Cardiac muscle cell (in vitro differentiated cells and primary cell): ENCODE data around the gene ZNF276. TPM values are rescaled to one million over a fixed set of nuclear protein-coding genes. Genes with fewer than 3 reads are reported as not detected.
A peak's percentile ranks its signal among the peaks of the same experiment; 100 is the strongest.
"Not testable (repeated sequence)": the region's sequence is repeated elsewhere in the genome, so short reads cannot be mapped to it uniquely, and the experiment has no call there.

ENCODE experiments used
- DNase-seq, 2 donors: peaks; one replicate each; pipeline versions ENCODE4 v3.0.0 to v3.0.0-alpha.2; 2010 to 2017; ENCODE audit warnings: low read depth in 1 of 2, low spot score in 1 of 2
- H3K27ac ChIP-seq: fragments of 200-600 bp; sonication (generic); 2 replicates; pipeline ENCODE4 v1.5.1; 2016
- H3K27me3 ChIP-seq: fragments of 200-600 bp; sonication (generic); 2 replicates; pipeline ENCODE4 v1.6.0; 2016; ENCODE audit warnings: control low read depth
- H3K36me3 ChIP-seq: fragments of 200-600 bp; sonication (generic); 2 replicates; pipeline ENCODE4 v1.5.1; 2016; ENCODE audit warnings: control low read depth
- H3K4me1 ChIP-seq: fragments of 200-600 bp; sonication (generic); 2 replicates; pipeline ENCODE4 v1.8.1; 2017; ENCODE audit warnings: low read depth, mild to moderate bottlenecking, mixed run types
- H3K4me3 ChIP-seq: fragments of 200-600 bp; sonication (generic); 2 replicates; pipeline ENCODE4 v1.5.1; 2016; ENCODE audit warnings: mild to moderate bottlenecking
- H3K9me3 ChIP-seq: fragments of 200-600 bp; sonication (generic); 2 replicates; pipeline ENCODE4 v1.5.1; 2017; ENCODE audit warnings: low read depth, mild to moderate bottlenecking, control low read depth
- CTCF ChIP-seq: IDR thresholded peaks from 2 replicates; pipeline ENCODE4 v1.5.1; 2012; ENCODE audit warnings: low read depth, mild to moderate bottlenecking, low read length
- polyA plus RNA-seq: library from polyadenylated mRNA; unstranded; fragments of >200 nt; fragmentation: Nextera tagmentation; extraction: Ambion mirVana; gene quantifications from 2 replicates; pipeline ENCODE4 v1.2.1, GENCODE V29; 2016
- total RNA-seq: library from RNA; depleted of rRNA; stranded (reverse); fragments of >200 nt; gene quantifications from 2 replicates; pipeline ENCODE4 v1.2.3, GENCODE V29; 2016

ZNF276 gene
- total and polyA plus RNA-seq, 2 experiments from 2014 or later: 16.2 to 43.2 TPM

GRCh38 chr16:89686520-89687091 lies 34.7 kb upstream of the ZNF276 start, which contains the start of gene CDK10:
TSS of gene CDK10 (plus strand) at chr16:89686689. CDS start at chr16:89686711, 22 bp downstream.
- H3K27ac ChIP-seq: peak within 1 kb of the TSS; percentile 80
- no peak for TF ChIP-seq CTCF

GRCh38 chr16:89687092-89687940 lies 34.0 kb upstream of the ZNF276 start:
- TF ChIP-seq CTCF: no peak
- peak overlapping the region; percentile 80 for H3K27ac ChIP-seq
- H3K36me3 ChIP-seq: peaks cover 2% of the 10 kb centered on the region
- H3K4me1 ChIP-seq: peaks cover 7% of the 10 kb centered on the region
- no peaks in the 10 kb centered on the region for H3K9me3 ChIP-seq
- peak in 1 of 2 donors; percentile 28 for DNase-seq
- H3K4me3 ChIP-seq: peak overlapping the region; percentile 83
- H3K27me3 ChIP-seq: no peaks in the 10 kb centered on the region

More at GRCh38 chr16:89686520-89687091, 34.7 kb upstream of the ZNF276 start, which contains the start of gene CDK10:
- H3K4me1 ChIP-seq: peaks cover 7% of the 10 kb centered on the region
- H3K4me3 ChIP-seq: peak within 1 kb of the TSS; percentile 83
- peak; percentile 91 to 93 for DNase-seq
- no peaks in the 10 kb centered on the region for H3K27me3 ChIP-seq
- H3K36me3 ChIP-seq: no peaks in the 10 kb centered on the region
- no peaks in the 10 kb centered on the region for H3K9me3 ChIP-seq

GRCh38 chr16:89688395-89688794 lies 32.9 kb upstream of the ZNF276 start:
- Histone ChIP-seq H3K27me3 (no peaks in the 10 kb centered on the region), H3K4me3 (no peak overlapping the region), H3K4me1 (peaks cover 7% of the 10 kb centered on the region), H3K36me3 (peaks cover 5% of the 10 kb centered on the region), H3K27ac (no peak overlapping the region), H3K9me3 (no peaks in the 10 kb centered on the region)
- DNase-seq: no peak
- no peak for TF ChIP-seq CTCF

- Histone ChIP-seq H3K36me3 (peaks cover 8% of the 10 kb centered on the region), H3K4me1 (peaks cover 7% of the 10 kb centered on the region)
Measured at GRCh38 chr16:89689142-89689541, 32.2 kb upstream of the ZNF276 start.

GRCh38 chr16:89689621-89690020 lies 31.7 kb upstream of the ZNF276 start:
- H3K4me1 ChIP-seq, DNase-seq, H3K27me3 ChIP-seq, H3K36me3 ChIP-seq, H3K27ac ChIP-seq, H3K4me3 ChIP-seq, H3K9me3 ChIP-seq: not testable (repeated sequence)

More at GRCh38 chr16:89689142-89689541, 32.2 kb upstream of the ZNF276 start:
- no peak overlapping the region for H3K4me3 ChIP-seq
- TF ChIP-seq CTCF: no peak
- DNase-seq: no peak
- H3K27ac ChIP-seq: no peak overlapping the region
- no peaks in the 10 kb centered on the region for H3K27me3 ChIP-seq
- no peaks in the 10 kb centered on the region for H3K9me3 ChIP-seq

- no peak overlapping the region for H3K4me3 ChIP-seq
- DNase-seq: no peak
- H3K9me3 ChIP-seq: no peaks in the 10 kb centered on the region
- TF ChIP-seq CTCF: no peak
- H3K36me3 ChIP-seq: peaks cover 8% of the 10 kb centered on the region
- H3K4me1 ChIP-seq: peaks cover 7% of the 10 kb centered on the region
- no peak overlapping the region for H3K27ac ChIP-seq
- H3K27me3 ChIP-seq: no peaks in the 10 kb centered on the region
Measured at GRCh38 chr16:89690392-89690901, 30.9 kb upstream of the ZNF276 start.
